Astrocyte of the spinal cord (primary cell): ENCODE results near the gene TBC1D10A.

Experiments
- DNase-seq: peaks from one replicate; pipeline ENCODE4 v3.0.0; 2011; ENCODE audit warnings: low read depth, low spot score
- H3K4me3 ChIP-seq: 2 replicates; pipeline ENCODE4 v1.5.1; 2011; ENCODE audit warnings: low read depth, mild to moderate bottlenecking, low read length, moderate library complexity
- in situ Hi-C: cut with HindIII; loops from 2 replicates; pipeline ENCODE4 v1.10.0; 2017; ENCODE audit warnings: low sequenced_read_pairs
- TF ChIP-seq, protein P1 (sequence below): IDR thresholded peaks from 2 replicates; pipeline ENCODE4 v1.5.1; 2012; ENCODE audit warnings: low read depth, mild to moderate bottlenecking, low read length, inconsistent platforms

Gene TBC1D10A

GRCh38 chr22:30302810-30303138 is 24.0 kb downstream of the TBC1D10A start:
- in situ Hi-C loops, result no loop called here
- TF ChIP-seq, protein P1, sequence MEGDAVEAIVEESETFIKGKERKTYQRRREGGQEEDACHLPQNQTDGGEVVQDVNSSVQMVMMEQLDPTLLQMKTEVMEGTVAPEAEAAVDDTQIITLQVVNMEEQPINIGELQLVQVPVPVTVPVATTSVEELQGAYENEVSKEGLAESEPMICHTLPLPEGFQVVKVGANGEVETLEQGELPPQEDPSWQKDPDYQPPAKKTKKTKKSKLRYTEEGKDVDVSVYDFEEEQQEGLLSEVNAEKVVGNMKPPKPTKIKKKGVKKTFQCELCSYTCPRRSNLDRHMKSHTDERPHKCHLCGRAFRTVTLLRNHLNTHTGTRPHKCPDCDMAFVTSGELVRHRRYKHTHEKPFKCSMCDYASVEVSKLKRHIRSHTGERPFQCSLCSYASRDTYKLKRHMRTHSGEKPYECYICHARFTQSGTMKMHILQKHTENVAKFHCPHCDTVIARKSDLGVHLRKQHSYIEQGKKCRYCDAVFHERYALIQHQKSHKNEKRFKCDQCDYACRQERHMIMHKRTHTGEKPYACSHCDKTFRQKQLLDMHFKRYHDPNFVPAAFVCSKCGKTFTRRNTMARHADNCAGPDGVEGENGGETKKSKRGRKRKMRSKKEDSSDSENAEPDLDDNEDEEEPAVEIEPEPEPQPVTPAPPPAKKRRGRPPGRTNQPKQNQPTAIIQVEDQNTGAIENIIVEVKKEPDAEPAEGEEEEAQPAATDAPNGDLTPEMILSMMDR, result no peak
- DNase-seq, result no peak
- H3K4me3 ChIP-seq, result no peak overlapping the region

- TF ChIP-seq, protein P1, result no peak
- H3K4me3 ChIP-seq, result no peak overlapping the region
- peak; percentile 75 for DNase-seq
- in situ Hi-C loops, result no loop called here
These were observed 24.5 kb downstream of the TBC1D10A start for GRCh38 chr22:30301995-30302809.

DNA sequence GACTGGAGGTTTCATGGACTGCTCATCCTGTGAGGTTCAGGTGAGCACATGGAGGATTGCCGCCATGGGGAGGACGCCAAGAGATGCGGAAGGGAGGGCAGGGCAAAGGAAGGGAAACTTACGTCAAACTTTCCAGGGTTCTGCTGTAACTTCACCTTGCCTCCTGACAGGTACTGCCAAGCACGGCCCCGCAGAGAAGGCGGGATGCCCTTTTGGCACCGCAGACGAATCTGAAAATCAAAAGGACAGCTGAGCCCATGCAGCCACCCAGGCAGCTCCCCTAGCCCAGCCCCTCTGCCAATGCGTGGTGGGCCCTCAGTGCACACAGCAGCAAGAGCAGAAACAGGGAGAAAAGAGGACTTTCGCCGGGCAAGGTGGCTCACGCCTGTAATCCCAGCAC is 27.4 kb downstream of the TBC1D10A start:
- no peak overlapping the region for H3K4me3 ChIP-seq
- TF ChIP-seq, protein P1, result no peak
- no peak for DNase-seq
- in situ Hi-C loops, result no loop called here

DNA sequence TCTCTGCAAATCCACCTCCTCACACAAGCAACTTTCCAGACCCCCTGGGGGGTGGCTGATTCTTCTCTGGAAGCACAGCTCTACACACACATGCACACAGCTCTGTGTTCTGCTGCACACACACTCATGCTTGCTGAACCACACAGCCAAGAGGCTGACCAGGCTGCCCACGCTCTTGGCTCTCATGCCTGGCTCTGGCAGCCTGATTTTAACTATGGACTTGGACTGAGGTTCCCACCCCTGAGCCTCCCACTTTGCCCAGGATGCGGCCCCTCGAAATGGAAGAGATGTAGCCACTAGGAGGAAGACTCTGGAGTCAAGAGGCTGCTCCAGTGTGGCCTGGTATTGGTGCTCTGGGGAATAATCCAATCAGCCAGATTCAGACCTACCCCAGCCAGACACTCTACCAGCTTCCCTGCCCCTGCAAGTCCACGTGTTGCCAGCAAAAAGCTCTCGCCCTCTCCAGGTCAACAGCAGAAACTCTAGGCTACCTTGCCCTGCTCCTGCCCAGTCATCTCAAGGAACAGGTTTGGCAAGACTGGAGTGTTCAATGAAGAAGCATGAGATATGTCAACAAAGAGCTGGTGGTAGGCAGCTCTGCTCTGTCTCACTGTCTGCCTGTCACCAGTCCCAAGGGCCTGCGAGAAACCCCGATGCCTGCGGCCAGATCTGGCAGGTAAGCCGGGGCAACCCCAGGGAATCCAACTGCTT is 28.6 kb downstream of the TBC1D10A start:
- DNase-seq, result no peak
- no peak overlapping the region for H3K4me3 ChIP-seq
- TF ChIP-seq, protein P1, result no peak
- in situ Hi-C loops, result no loop called here

GRCh38 chr22:30297276-30297990 is 29.3 kb downstream of the TBC1D10A start:
- H3K4me3 ChIP-seq, result no peak overlapping the region
- TF ChIP-seq, protein P1, result no peak
- in situ Hi-C loops, result no loop called here
- no peak for DNase-seq

DNA sequence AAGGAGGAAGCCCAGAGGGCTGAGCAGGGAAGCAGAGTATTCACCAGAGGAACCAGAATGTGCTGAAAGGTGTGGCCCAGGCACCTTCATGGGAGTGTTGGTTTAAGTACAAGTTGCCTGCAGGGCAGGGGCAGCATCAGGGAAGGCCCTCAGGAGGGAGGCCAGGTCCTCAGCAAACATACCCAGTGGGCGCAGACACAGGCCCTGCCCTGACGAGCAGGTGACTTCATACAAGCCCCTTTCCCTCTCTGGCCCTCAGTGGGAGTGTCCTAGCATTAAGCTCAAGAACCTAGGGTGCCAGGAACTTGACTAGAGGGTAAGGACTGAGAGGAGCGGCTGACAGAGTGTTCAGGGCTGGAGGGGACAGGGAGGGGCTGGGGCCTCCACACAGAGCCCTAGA is 29.9 kb downstream of the TBC1D10A start:
- TF ChIP-seq, protein P1, result no peak
- no peak for DNase-seq
- in situ Hi-C loops, result no loop called here
- H3K4me3 ChIP-seq, result no peak overlapping the region
